ENCODE results near the gene ORC4.

Gene ORC4

DNA sequence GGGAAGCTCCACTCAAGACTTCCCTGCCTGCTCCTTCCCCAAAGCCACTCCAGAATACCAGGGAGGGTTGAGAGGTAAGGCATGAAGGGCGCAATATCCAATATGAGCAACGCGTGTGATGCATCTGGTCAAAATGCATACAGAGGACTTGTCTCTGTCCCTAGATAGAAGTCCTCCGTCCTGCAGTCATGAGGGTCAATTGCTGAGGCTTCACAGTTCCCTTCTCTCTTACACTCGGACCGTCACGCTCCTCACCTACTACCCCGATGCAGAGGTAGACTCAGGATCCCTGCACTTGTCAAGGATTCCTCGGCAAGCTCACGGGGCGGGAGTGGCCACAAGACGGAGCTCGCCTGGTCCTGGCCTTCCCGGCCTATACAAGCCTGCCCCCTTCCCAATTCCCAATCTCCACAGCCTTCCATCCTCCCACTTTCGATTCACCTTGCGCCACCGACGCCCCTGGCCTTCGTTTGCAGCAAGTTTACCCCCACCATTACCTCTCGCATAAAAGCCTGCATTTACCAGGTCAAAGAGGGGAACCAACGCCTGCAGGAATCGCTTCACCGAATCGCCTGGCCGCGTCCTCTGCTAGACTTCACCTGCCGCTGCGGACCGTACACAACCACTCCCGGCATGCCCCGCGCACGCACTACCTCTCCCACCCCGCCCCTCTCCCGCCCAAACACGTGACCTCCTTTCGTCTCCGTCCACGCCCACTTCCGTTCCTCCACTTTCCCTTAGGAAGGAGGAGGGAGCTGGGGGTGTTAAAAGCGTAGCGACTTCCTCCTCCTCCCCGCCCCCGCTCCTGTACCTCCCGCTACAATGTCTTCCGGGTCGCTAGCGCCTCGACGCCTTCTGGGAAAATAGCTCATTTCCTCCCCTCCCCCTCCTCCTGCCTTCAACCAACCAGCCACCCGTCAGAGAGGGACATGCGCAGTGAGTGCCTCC is at the start of gene ORC4:
Gene ORC4 (minus strand): TSS at position 627 of the 948 bp plus-strand sequence. CDS start 44,779 bp downstream, outside the sequence.
- DNase-seq (ENCODE audit: insufficient read length, low spot score) (peak; percentile 91), FAIRE-seq (peak; percentile 98)

DNA sequence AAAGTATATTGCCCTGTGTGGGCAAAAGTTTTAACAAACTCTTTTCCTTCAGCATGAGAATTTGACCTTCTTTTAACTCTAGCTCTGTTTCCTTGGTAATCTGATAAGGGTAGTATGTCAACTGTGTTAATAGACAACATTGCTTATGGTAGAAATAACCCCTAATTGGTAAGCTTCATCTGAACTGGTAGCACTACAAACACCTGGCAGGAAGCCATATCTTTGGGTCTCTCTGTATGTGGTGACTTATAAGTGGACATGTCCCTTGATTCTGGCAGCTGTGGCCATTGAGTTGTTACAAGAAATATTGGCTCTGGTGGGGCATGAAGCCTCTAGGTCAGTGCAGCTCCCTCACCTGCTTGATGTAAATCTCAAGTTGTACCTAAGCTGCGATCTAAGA is 47.3 kb upstream of the ORC4 start:
- DNase-seq (ENCODE audit: insufficient read length, low spot score) (no peak), FAIRE-seq (no peak)

DNA sequence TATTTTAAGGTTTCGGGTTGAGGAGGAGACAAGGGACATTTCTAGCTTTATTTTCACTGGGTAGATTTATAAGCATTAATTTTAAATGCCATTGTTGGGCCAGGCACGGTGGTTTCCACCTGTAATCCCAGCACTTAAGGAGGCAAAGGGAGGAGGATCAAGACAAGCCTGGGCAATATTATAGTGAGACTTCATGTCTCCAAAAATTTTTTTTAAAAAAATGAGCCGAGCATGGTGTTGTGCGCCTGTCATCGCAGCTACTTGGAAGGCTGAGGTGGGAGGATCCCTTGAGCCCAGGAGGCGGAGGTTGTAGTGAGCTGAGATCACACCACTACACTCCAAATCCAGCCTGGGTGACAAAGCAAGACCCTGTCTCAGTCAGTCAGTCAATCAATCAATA is 45.4 kb upstream of the ORC4 start:
- DNase-seq (ENCODE audit: insufficient read length, low spot score) (no peak), FAIRE-seq (no peak)

DNA sequence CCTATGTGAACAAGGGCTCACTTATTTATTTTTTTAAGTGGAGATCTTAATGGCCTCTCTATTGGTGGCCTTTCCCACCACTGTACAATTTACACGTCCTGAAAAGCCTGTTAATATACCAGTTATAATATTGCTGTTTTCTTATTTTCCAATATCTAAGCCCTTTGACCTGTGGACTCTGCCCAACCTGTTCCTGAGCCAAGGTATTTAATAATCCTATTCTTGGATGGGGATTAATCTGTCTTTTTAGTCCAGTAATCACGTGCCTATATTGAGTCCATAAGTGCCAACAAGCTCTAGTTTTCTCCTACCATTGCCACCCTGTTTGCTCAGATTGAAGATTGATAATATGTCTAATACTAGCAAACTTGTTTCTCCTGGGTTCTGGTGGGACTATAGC is 43.1 kb upstream of the ORC4 start:
- no peak for FAIRE-seq

DNA sequence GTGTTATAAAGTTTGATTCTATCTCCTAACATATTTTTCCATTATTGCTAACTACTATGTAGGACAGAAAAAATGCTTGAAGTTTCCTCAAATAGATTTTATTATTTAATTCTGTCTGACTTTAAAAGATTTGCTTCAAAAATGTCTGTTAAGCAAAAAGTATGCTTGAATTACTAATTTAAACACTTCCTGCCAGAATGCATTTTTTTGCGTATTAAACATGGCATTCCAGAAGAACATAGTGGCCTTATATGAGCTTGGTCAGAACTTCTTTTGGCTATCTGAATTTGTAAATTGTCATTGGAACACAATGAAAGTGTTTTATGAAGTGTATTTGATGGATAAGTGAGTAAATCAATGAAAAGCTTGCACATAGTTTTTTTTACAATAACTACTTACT is 38.1 kb upstream of the ORC4 start:
- no peak for DNase-seq (ENCODE audit: insufficient read length, low spot score)
- no peak for FAIRE-seq

More for the DNA sequence above, 43.1 kb upstream of the ORC4 start:
- no peak for DNase-seq (ENCODE audit: insufficient read length, low spot score)

DNA sequence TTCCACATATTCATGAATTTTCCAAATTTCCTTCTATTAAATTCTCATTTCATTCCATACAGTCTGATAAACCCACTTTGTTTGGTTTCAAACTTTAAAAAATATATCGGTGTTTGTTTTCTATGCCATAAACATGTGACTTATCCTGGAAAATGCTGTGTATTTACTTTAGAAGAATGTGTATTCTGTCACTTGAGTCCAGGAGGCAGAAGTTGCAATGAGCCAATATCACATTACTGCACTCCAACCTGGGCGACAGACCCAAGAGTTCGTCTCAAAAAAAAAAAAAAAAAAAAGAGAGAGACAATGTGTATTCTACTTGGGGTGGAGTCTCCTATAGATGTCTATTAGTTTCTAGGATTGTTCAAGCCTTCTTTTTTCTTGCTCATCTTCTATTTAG is 32.1 kb upstream of the ORC4 start:
- DNase-seq (ENCODE audit: insufficient read length, low spot score) (no peak), FAIRE-seq (no peak)

DNA sequence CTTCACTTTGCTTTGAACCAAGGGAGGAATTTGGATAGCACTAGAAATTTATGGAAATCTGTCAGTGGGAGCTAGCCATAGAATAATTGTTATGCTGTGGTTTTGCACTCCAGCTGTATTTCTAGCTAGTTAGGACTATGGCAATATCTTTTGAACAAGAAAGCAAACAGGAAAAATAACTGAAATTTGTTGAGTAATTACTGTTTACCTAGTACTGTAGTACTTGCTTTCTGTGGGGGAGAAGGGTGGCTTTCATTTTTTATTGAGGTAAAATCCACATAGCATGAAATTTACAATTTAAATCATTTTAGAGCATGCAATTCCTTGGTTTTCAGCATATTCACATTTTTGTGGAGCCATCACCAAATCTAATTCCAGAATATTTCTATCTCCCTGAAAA is 28.7 kb upstream of the ORC4 start:
- FAIRE-seq = no peak
- no peak for DNase-seq (ENCODE audit: insufficient read length, low spot score)

DNA sequence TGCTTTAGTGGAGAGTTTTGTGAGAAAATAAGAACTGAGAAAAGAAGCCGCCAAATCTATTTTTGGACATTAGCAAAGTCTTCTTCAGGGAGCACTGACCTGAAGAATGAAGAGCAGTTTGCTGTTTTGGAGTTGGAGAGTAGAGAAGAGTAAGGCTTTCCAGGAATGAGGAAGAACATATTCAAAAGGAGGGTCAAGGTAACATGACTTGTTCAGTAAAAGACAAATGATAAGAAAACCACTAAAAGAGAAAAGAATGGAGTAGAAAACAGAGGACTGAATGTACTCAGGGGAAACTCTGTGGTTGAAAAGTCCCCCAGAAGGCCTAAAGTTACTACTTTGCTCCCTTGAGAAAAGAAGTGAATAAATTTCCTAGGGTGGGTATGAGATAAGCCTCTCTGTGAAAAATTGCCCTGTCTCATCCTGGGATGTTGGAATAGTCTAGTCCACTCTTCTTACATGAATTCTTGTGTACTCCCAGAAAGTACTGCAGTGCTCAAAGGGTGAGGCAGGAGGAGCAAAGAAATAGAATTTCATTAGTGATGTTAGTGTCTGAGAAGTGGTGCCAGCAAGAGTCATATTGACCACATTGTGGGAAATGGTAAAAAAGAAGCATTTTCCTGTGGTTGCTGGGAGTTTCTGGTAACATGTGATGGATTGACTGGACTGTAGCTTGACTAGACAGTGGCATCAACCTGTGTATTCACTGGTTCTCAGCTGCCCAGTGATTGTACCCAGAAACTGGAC is 28.1 kb upstream of the ORC4 start:
- FAIRE-seq = no peak

DNA sequence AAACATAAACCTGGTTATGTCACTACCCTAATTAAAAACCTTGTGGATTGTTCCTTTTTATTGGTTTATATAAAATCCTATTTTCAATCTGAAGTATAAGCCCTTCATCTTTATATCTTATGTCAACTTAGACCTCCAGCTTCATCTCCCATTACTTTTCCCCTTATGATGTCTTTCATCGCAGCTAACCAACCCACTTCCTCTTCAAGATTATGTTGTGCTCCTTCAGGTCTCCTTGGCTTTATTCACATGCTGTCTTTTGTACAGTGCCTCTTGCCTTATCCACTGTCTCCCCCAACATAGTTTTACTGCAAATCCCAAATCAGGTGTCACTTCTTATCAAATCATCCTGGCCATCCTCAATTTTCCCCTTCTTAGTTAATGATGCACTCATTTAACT is 26.3 kb upstream of the ORC4 start:
- DNase-seq (ENCODE audit: insufficient read length, low spot score) (no peak), FAIRE-seq (no peak)

More for the DNA sequence above, 28.1 kb upstream of the ORC4 start:
- DNase-seq (ENCODE audit: insufficient read length, low spot score) = no peak

DNA sequence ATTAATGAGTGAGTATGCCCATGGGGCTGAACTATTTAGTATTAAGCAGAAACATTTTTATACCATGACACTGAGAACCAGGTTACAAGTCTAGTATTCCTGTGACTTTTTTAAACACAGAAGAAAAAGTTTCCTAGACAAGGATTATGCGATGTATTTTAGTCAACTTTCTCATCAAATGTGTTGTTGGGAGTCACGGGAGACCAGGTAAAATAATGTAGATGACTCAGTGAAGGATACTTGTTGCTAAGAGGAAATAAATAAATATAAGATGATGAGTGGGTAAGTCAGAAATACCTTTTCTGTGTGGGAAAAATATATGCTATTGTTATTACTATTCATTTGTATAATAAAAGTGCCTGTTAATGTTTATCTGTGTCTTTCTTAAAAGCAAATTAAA is 23.8 kb upstream of the ORC4 start:
- FAIRE-seq (no peak), DNase-seq (ENCODE audit: insufficient read length, low spot score) (no peak)

DNA sequence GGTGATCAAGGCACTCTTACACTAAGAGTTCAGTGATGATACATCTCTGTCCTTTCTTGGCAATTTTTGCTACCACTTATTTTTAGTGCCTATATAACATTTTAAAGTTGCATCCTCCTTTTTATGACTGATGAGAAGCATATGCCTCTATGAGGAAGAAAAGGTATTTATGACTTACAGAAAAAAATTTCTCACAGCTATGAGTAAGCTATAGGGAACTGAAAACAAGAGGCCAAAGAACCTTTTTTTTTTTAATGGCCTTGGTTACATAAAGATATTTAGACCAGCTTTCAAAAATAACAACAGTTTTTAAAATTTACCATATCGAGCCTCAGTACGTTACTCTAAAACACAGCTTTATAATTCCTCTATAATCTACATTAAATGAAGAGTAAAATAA is 21.7 kb upstream of the ORC4 start:
- DNase-seq (ENCODE audit: insufficient read length, low spot score) = no peak
- FAIRE-seq = no peak

DNA sequence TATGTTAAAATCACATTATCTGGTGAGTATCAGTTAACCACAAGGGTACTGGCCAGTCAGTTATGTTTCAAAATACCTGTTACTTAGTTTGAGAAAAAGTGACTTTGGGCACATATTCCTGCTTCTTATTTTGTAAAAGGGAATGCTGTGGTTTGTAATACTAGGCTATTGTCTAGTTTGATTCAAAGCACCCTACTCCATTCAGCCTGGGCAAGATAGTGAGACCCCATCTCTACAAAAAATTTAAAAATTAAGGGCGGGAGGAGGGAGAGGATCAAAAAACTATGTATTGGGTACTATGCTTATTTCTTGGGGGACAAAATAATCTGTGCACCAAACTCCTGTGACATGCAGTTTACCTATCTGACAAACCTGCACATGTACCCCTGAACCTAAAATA is 19.2 kb upstream of the ORC4 start:
- FAIRE-seq (no peak), DNase-seq (ENCODE audit: insufficient read length, low spot score) (no peak)

DNA sequence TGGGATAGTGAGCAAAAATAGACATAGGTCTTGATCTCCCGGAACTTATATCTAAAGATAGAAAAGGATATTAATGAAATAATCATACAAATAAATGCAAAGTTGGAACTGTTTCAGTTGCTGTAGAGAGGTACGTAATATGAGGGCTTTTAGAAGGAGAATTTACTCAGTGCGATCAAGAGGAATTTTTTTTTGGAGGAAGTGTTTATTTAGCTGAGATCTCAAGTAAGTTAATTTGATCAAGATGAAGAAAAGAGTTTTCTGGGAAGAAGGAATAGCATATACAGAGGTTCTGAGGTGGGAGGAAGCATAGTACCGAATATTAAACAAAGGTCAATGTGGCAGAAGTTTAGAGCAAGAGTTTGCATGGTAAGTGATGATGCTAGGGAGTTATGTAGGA is 11.7 kb upstream of the ORC4 start:
- DNase-seq (ENCODE audit: insufficient read length, low spot score) (no peak), FAIRE-seq (no peak)

DNA sequence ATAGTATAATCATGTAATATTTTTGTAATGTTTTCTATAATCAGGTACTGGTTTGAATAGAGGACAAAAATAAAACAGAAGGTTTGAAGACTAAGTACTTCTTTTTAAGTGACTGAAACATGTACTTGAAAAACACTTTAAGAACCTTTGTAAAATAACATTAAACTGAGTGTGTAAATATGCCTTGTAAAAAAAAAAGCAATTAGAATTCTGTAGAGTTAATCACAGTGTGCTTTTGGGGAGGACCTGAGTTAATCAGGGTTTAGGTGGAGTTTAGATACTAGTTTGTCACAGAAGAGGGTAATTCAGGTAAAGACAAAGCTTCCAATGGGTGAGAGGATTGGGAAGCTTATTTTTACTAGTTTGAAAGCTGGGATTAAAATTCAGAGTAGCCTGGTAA is 10.6 kb upstream of the ORC4 start:
- FAIRE-seq (no peak), DNase-seq (ENCODE audit: insufficient read length, low spot score) (no peak)

DNA sequence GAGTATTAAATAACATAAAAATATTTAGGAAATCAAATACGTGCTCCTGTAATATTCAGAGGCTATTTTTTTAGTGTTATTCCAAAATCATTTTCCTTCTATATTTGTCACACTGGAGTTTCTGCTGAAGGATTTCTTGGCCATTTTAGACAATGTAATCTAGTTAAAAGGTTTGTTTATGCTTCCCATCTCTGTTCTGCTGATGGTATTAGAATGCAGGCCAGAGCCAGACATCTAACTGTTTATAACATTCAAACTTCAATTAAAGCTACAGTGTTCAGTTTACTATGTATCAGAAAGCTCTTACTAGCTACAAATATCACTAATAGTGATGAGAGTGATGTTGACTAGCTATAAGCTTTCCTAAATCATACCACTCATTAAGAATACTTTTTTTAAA is 8.2 kb upstream of the ORC4 start:
- no peak for DNase-seq (ENCODE audit: insufficient read length, low spot score)
- FAIRE-seq = no peak

DNA sequence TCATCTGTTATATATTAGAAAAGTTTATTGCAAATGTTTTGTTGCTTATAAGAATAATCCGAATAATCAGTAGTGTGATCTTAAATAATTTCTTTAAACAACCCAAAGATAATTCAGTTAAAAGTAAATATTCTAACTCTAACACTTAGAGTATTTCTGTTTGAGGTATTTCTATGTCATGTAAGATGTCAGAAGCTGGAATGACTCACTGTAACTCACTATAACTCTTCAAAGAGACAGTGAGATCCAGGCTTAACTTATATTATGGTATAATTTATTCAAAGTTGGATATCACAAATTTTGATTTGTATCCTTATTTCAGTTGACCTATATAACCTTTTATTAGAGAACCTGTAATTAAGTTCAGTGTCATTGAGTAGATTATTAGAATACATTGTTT is 7.3 kb upstream of the ORC4 start:
- DNase-seq (ENCODE audit: insufficient read length, low spot score) = no peak
- FAIRE-seq = no peak

DNA sequence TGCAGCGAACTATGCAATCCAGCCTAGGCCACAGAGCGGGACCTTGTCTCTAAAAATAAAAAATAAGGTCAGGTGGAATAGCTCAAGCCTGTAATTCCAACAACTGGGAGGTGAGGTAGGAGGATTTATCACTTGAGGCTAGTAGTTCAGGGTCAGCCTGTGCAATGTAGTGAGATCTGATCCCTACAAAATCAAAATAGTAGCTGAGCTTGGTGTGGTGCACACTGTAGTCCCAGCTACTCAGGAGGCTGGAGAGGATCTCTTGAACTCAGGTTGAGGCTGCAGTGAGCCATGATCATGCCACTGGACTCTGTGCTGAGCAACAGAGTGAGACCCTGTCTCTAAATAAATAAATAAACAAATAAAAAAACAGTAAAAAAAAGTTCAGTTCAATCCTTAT is 6.0 kb upstream of the ORC4 start:
- FAIRE-seq = no peak
- no peak for DNase-seq (ENCODE audit: insufficient read length, low spot score)

DNA sequence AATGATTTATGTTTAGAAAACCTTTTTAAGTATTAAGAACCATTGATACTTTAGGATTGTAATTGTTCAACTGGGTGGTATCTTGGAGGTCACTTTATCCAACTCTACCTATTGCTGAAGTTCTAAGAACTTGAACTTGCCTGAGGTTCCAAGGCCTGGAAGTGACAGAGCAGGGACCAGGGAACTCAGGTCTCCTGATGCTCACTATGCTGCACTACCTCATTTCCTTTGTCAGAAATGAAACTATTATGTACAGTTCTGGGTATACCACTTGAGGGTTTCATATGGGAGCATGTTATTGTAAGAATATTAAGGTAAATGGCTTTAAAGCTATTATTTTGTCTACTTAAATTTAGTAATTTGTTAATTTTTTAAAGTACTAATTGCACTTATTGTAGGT is 3.3 kb upstream of the ORC4 start:
- no peak for DNase-seq (ENCODE audit: insufficient read length, low spot score)
- no peak for FAIRE-seq

DNA sequence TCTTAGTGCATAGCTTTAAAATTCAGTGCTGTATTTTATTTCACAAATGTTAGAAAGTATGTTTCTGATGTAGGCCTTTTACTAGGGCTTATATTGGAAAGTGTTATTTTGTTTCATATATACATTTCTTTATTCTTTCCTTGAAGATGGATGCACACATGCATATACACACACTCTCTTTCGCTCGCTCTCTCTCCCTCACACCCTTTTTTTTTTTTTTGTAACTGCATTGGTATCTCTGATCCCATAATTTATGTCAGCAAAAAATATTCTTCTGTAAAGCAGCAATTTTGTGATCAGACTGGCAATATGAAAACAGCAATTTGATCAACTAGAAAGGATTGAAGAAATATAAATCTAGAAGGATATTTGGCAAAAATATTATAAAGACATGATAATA is 2.3 kb upstream of the ORC4 start:
- FAIRE-seq = no peak
- no peak for DNase-seq (ENCODE audit: insufficient read length, low spot score)

DNA sequence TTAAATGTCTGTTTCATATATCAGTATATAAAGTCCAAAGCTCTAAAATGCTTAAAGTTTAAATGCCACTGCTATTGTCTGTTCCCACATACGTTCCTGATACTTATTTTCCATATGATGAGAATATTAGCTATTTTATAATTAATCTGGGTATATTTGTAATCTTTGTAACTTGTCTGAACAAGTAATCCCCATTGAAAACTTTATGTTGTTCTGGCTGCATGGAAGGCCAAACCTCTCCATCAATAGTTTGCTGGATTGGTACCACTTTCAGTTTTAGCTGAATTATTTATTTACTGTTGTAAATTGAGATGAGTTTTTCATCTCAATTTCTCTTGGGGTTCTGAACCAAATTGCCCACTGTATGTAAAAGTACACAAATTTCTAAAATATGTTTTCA is 1.8 kb upstream of the ORC4 start:
- FAIRE-seq (no peak), DNase-seq (ENCODE audit: insufficient read length, low spot score) (no peak)

DNA sequence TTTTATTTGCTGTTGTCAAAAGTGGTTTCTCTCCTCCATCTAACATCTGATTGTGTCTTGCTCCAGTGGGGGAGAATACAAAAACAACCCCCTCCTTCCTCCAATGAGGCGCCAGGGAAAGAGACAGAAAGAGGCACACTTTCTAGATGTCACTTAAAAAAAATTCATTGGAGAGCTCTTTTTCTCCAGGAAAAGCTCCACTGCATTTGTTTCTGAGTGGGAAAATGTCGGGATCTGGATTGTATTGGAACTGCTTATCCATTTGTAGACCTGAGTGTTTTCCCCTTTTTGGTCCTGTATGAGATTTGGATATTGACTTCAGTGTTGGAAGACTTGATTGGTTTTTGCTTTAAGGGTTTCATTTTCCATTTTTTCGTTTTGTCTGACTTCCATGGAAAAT is 1.3 kb upstream of the ORC4 start:
- no peak for FAIRE-seq
- DNase-seq (ENCODE audit: insufficient read length, low spot score) = peak; percentile 2
